Measurements from ENCODE around the gene CFAP299.

DNA sequence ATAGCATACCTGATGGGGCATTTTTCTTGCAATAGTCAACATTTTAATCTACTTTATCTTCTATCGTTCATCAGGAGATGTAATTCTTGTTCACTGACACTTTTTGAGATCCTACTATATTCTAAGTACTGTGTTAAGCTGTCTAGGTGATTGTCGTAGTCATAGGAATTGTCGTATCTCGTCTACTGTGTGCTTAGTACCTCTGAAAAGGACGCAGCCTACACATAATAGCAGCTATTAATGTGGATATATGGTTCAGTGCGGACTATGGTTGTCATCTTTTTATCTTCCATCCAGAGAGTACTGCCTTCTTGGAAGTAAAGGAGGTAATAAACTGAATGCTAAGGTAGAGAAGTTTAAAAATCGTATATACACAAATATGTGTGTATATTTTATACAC is 21.9 kb upstream of the CFAP299 start:
- TF ChIP-seq EZH2 (IDR thresholded peaks at IDR 0.05; ENCODE audit: borderline replicate concordance, insufficient read depth, low read depth, low read length, poor library complexity, severe bottlenecking), result no peak
- TF ChIP-seq, protein P1, sequence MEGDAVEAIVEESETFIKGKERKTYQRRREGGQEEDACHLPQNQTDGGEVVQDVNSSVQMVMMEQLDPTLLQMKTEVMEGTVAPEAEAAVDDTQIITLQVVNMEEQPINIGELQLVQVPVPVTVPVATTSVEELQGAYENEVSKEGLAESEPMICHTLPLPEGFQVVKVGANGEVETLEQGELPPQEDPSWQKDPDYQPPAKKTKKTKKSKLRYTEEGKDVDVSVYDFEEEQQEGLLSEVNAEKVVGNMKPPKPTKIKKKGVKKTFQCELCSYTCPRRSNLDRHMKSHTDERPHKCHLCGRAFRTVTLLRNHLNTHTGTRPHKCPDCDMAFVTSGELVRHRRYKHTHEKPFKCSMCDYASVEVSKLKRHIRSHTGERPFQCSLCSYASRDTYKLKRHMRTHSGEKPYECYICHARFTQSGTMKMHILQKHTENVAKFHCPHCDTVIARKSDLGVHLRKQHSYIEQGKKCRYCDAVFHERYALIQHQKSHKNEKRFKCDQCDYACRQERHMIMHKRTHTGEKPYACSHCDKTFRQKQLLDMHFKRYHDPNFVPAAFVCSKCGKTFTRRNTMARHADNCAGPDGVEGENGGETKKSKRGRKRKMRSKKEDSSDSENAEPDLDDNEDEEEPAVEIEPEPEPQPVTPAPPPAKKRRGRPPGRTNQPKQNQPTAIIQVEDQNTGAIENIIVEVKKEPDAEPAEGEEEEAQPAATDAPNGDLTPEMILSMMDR (IDR thresholded peaks at IDR 0.05), result no peak
